GM23338 (cell line): Measurements from ENCODE around the gene MYH14. TPM values are rescaled to one million over a fixed set of nuclear protein-coding genes. Genes with fewer than 3 reads are reported as not detected.

Experiments
- ATAC-seq: fragments of 200-7000 bp; cut with Tn5 transposase; 3 replicates; pipeline ENCODE4 v1.9.1; 2020
- DNase-seq: peaks from one replicate; pipeline ENCODE4 v3.0.0-alpha.2; 2015; ENCODE audit warnings: low spot score
- H2AFZ ChIP-seq: fragments of 200-600 bp; sonication (generic); 2 replicates; pipeline ENCODE4 v1.8.0; 2016; ENCODE audit warnings: antibody characterized with exemption, mild to moderate bottlenecking, moderate library complexity
- H3F3A ChIP-seq: fragments of 200-600 bp; sonication (generic); replicated peaks from 2 replicates; pipeline ENCODE4 v1.8.0; 2017; ENCODE audit warnings: antibody characterized with exemption, mixed run types, low read depth
- H3K27ac ChIP-seq: fragments of 200-600 bp; sonication (generic); 2 replicates; pipeline ENCODE4 v1.6.1; 2016; ENCODE audit warnings: low read depth
- H3K27me3 ChIP-seq: fragments of 200-600 bp; sonication (generic); 2 replicates; pipeline ENCODE4 v1.8.0; 2016; ENCODE audit warnings: mild to moderate bottlenecking, mixed run types, moderate library complexity; ENCODE audit not compliant: insufficient read depth
- H3K36me3 ChIP-seq: fragments of 200-600 bp; sonication (generic); 2 replicates; pipeline ENCODE4 v1.8.0; 2016; ENCODE audit warnings: mild to moderate bottlenecking; ENCODE audit not compliant: insufficient read depth
- H3K4me1 ChIP-seq: fragments of 200-600 bp; sonication (generic); 2 replicates; pipeline ENCODE4 v1.8.0; 2016; ENCODE audit warnings: mild to moderate bottlenecking, moderate library complexity; ENCODE audit not compliant: insufficient read depth
- H3K4me2 ChIP-seq: fragments of 200-600 bp; sonication (generic); 2 replicates; pipeline ENCODE4 v1.7.1; 2017; ENCODE audit warnings: mixed run types
- H3K4me3 ChIP-seq: fragments of 200-600 bp; sonication (generic); 2 replicates; pipeline ENCODE4 v1.6.1; 2016; ENCODE audit warnings: mixed run types
- H3K79me2 ChIP-seq: fragments of 200-600 bp; sonication (generic); replicated peaks from 2 replicates; pipeline ENCODE4 v1.8.0; 2017; ENCODE audit warnings: mild to moderate bottlenecking; ENCODE audit not compliant: insufficient read depth
- H3K9me2 ChIP-seq: fragments of 200-600 bp; sonication (generic); 2 replicates; pipeline ENCODE4 v1.8.0; 2017; ENCODE audit not compliant: insufficient read depth
- H4K20me1 ChIP-seq: fragments of 200-600 bp; sonication (generic); replicated peaks from 2 replicates; pipeline ENCODE4 v1.8.0; 2017; ENCODE audit warnings: mild to moderate bottlenecking; ENCODE audit not compliant: insufficient read depth
- H3K27ac Mint-ChIP-seq: 2 replicates; pipeline ENCODE4 v1.8.0; 2020; ENCODE audit warnings: inconsistent platforms, mild to moderate bottlenecking, moderate library complexity, mixed read lengths
- H3K27me3 Mint-ChIP-seq: 3 replicates; pipeline ENCODE4 v1.8.0; 2022; ENCODE audit warnings: low read depth, mild to moderate bottlenecking, moderate library complexity, mixed read lengths, inconsistent platforms; ENCODE audit not compliant: insufficient read depth, poor library complexity
- H3K36me3 Mint-ChIP-seq: 3 replicates; pipeline ENCODE4 v1.8.0; 2021; ENCODE audit warnings: low read depth, mild to moderate bottlenecking, inconsistent platforms, moderate library complexity, mixed read lengths
- H3K4me1 Mint-ChIP-seq: 3 replicates; pipeline ENCODE4 v1.8.0; 2020; ENCODE audit warnings: mild to moderate bottlenecking, inconsistent platforms, mixed read lengths
- H3K4me3 Mint-ChIP-seq: 3 replicates; pipeline ENCODE4 v1.8.0; 2021; ENCODE audit warnings: moderate library complexity, mild to moderate bottlenecking, inconsistent platforms, mixed read lengths
- H3K9me3 Mint-ChIP-seq: 3 replicates; pipeline ENCODE4 v1.8.0; 2020; ENCODE audit warnings: moderate library complexity, mild to moderate bottlenecking, inconsistent platforms, mixed read lengths
- EZH2 ChIP-seq: fragments of 200-600 bp; sonication (generic); IDR thresholded peaks from one replicate; pipeline ENCODE4 v1.8.0; 2017; ENCODE audit warnings: antibody characterized with exemption, mild to moderate bottlenecking, low read depth; ENCODE audit not compliant: unreplicated experiment
- POLR2AphosphoS5 ChIP-seq: IDR thresholded peaks from 2 replicates; pipeline ENCODE4 v1.6.1; 2016; ENCODE audit warnings: antibody characterized with exemption, low read depth
- ZNF114 ChIP-seq: fragments of 250-450 bp; sonication (Bioruptor Pico); IDR thresholded peaks from 2 replicates; pipeline ENCODE4 v1.5.0; 2020; ENCODE audit warnings: mild to moderate bottlenecking, moderate library complexity
- polyA plus RNA-seq: library from polyadenylated mRNA; unstranded; fragments of >200 nt; fragmentation: Nextera tagmentation; extraction: Ambion mirVana; gene quantifications from 2 replicates; pipeline ENCODE4 v1.2.1, GENCODE V29; 2016
- total RNA-seq: library from RNA; depleted of rRNA; stranded (reverse); fragments of >200 nt; shearing (Covaris generic); gene quantifications from 2 replicates; pipeline ENCODE4 v1.2.3, GENCODE V29; 2014
- TF ChIP-seq, protein P1 (sequence below): IDR thresholded peaks from 2 replicates; pipeline ENCODE4 v1.6.1; 2016; ENCODE audit warnings: antibody characterized with exemption
- TF ChIP-seq, protein P2 (sequence below): fragments of 250-450 bp; sonication (Bioruptor Pico); IDR thresholded peaks from 2 replicates; pipeline ENCODE4 v1.5.0; 2020; ENCODE audit warnings: mild to moderate bottlenecking, moderate library complexity

MYH14 gene
- total and polyA plus RNA-seq, 2 experiments from 2014 or later = 25.5 to 27.5 TPM

DNA sequence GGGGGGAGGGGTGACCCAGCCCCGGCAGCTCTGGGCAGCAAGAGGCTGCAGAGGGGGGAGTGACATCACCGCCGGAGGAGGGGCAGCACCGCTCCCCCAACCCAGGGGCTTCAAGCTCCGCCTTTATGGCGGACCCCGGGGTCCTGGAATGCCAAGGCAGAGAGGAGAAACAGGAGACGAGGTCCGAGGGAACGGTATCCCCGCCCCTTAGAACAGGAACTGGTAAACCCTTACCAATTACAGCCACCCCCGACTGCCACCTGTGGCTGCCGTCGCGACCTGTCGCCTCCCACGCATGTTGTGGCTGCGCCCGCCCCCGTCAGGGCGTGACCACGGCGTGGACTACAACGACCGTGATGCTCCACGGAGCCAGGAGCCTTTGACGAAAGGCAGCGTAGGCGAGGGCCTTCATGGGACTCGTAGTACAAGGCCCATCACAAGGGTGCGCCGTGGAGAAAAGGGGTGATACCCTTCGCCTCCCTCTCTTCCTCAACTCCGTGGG is 129.9 kb downstream of the MYH14 start:
- DNase-seq = peak; percentile 96
- H2AFZ ChIP-seq = peak overlapping the region; percentile 86
- H3K27me3 ChIP-seq = peaks cover 8% of the 10 kb centered on the region
- H3K79me2 ChIP-seq = peaks cover 4% of the 10 kb centered on the region
- peaks cover 21% of the 10 kb centered on the region for H3F3A ChIP-seq
- peak overlapping the region; percentile 98 for H3K4me2 ChIP-seq
- TF ChIP-seq, protein P1, sequence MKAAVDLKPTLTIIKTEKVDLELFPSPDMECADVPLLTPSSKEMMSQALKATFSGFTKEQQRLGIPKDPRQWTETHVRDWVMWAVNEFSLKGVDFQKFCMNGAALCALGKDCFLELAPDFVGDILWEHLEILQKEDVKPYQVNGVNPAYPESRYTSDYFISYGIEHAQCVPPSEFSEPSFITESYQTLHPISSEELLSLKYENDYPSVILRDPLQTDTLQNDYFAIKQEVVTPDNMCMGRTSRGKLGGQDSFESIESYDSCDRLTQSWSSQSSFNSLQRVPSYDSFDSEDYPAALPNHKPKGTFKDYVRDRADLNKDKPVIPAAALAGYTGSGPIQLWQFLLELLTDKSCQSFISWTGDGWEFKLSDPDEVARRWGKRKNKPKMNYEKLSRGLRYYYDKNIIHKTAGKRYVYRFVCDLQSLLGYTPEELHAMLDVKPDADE = peak; percentile 97
- TF ChIP-seq ZNF114 (CRISPR knock-in tag) = no peak
- no peaks in the 10 kb centered on the region; the same call in 1 of the 2 replicates for H4K20me1 ChIP-seq
- ATAC-seq = no peak
- no peak overlapping the region for H3K27ac Mint-ChIP-seq
- peak overlapping the region; percentile 100 for H3K27ac ChIP-seq
- no peak overlapping the region for H3K4me3 Mint-ChIP-seq
- H3K36me3 ChIP-seq = no peaks in the 10 kb centered on the region
- peaks cover 53% of the 10 kb centered on the region for H3K36me3 Mint-ChIP-seq
- H3K9me2 ChIP-seq = 0 out of 2 replicates have a peak, but pooled peaks cover 3% of the 10 kb centered on the region
- H3K4me3 ChIP-seq = peak overlapping the region; percentile 88
- peaks cover 14% of the 10 kb centered on the region for H3K4me1 ChIP-seq
- H3K27me3 Mint-ChIP-seq = peaks cover 8% of the 10 kb centered on the region
- H3K4me1 Mint-ChIP-seq = no peaks in the 10 kb centered on the region
- peaks cover 89% of the 10 kb centered on the region for H3K9me3 Mint-ChIP-seq

DNA sequence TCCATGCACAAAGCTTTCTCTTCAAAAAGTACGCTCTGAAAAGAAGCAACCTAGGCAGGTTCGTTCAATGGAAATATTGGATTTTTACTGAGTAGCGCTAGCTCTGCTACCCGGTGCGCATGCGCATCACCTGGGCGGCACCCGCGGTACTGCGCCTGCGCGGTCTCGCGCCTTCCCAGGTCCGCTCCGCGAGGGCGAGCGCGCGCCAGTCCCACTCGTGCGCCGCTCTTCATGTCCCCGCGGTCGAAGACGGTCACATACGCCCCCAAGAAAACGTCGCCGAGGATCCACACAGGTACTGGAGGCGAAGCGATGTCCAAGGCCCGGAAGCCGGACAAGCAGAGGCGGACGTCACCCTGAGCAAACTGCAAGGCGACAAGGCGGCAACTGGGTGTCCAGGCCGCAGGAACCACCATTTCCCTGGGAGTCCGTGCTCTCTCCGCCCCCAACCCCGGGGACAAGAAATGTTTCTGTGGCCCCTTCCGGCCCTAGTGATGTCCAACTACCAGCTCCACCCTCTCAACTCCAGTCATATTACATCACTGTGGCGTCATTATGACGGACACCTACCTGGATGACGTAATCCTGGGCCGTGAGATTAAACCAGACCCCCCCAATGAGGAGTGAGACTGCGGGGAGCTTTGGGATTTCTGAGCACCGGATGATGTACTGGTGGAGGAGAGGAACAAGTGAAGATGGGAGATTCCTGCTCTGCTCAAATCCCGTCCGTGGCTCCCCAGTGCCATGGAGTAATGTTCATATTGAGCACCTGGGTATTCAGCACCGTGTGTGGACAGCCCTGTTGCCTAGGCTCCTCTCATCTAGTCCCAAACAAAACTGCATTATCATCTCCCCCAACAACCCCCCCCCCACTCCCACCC is 130.6 kb downstream of the MYH14 start:
- Mint-ChIP-seq H3K36me3 (peaks cover 53% of the 10 kb centered on the region), H3K9me3 (peaks cover 94% of the 10 kb centered on the region), H3K4me3 (no peak overlapping the region), H3K4me1 (no peaks in the 10 kb centered on the region), H3K27ac (no peak overlapping the region), H3K27me3 (peaks cover 10% of the 10 kb centered on the region)
- no peak for ATAC-seq
- H4K20me1 ChIP-seq = no peaks in the 10 kb centered on the region; the same call in 1 of the 2 replicates
- peak overlapping the region; percentile 98 for H3K4me2 ChIP-seq
- no peaks in the 10 kb centered on the region for H3K36me3 ChIP-seq
- H3K27me3 ChIP-seq = peaks cover 5% of the 10 kb centered on the region; the same call in 1 of the 2 replicates
- 0 out of 2 replicates have a peak, but pooled peaks cover 3% of the 10 kb centered on the region for H3K9me2 ChIP-seq
- peaks cover 14% of the 10 kb centered on the region for H3K4me1 ChIP-seq
- H2AFZ ChIP-seq = peak overlapping the region; percentile 86
- H3K4me3 ChIP-seq = peak overlapping the region; percentile 88
- H3K79me2 ChIP-seq = peaks cover 4% of the 10 kb centered on the region
- peaks cover 21% of the 10 kb centered on the region for H3F3A ChIP-seq
- peak overlapping the region; percentile 100 for H3K27ac ChIP-seq
- DNase-seq = peak; percentile 50
- peak; percentile 97 for TF ChIP-seq POLR2AphosphoS5
- TF ChIP-seq EZH2 = no peak
- no peak for TF ChIP-seq ZNF114 (CRISPR knock-in tag)
- TF ChIP-seq, protein P2, sequence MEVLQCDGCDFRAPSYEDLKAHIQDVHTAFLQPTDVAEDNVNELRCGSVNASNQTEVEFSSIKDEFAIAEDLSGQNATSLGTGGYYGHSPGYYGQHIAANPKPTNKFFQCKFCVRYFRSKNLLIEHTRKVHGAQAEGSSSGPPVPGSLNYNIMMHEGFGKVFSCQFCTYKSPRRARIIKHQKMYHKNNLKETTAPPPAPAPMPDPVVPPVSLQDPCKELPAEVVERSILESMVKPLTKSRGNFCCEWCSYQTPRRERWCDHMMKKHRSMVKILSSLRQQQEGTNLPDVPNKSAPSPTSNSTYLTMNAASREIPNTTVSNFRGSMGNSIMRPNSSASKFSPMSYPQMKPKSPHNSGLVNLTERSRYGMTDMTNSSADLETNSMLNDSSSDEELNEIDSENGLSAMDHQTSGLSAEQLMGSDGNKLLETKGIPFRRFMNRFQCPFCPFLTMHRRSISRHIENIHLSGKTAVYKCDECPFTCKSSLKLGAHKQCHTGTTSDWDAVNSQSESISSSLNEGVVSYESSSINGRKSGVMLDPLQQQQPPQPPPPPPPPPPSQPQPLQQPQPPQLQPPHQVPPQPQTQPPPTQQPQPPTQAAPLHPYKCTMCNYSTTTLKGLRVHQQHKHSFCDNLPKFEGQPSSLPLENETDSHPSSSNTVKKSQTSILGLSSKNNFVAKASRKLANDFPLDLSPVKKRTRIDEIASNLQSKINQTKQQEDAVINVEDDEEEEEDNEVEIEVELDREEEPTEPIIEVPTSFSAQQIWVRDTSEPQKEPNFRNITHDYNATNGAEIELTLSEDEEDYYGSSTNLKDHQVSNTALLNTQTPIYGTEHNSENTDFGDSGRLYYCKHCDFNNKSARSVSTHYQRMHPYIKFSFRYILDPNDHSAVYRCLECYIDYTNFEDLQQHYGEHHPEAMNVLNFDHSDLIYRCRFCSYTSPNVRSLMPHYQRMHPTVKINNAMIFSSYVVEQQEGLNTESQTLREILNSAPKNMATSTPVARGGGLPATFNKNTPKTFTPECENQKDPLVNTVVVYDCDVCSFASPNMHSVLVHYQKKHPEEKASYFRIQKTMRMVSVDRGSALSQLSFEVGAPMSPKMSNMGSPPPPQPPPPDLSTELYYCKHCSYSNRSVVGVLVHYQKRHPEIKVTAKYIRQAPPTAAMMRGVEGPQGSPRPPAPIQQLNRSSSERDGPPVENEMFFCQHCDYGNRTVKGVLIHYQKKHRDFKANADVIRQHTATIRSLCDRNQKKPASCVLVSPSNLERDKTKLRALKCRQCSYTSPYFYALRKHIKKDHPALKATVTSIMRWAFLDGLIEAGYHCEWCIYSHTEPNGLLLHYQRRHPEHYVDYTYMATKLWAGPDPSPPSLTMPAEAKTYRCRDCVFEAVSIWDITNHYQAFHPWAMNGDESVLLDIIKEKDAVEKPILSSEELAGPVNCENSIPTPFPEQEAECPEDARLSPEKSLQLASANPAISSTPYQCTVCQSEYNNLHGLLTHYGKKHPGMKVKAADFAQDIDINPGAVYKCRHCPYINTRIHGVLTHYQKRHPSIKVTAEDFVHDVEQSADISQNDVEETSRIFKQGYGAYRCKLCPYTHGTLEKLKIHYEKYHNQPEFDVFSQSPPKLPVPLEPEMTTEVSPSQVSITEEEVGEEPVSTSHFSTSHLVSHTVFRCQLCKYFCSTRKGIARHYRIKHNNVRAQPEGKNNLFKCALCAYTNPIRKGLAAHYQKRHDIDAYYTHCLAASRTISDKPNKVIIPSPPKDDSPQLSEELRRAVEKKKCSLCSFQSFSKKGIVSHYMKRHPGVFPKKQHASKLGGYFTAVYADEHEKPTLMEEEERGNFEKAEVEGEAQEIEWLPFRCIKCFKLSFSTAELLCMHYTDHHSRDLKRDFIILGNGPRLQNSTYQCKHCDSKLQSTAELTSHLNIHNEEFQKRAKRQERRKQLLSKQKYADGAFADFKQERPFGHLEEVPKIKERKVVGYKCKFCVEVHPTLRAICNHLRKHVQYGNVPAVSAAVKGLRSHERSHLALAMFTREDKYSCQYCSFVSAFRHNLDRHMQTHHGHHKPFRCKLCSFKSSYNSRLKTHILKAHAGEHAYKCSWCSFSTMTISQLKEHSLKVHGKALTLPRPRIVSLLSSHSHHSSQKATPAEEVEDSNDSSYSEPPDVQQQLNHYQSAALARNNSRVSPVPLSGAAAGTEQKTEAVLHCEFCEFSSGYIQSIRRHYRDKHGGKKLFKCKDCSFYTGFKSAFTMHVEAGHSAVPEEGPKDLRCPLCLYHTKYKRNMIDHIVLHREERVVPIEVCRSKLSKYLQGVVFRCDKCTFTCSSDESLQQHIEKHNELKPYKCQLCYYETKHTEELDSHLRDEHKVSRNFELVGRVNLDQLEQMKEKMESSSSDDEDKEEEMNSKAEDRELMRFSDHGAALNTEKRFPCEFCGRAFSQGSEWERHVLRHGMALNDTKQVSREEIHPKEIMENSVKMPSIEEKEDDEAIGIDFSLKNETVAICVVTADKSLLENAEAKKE (CRISPR knock-in tag) = no peak
